Lower leg skin (tissue), 3 donors: ENCODE measurements around the gene ATP8B4.

Experiments
- POLR2A ChIP-seq, 2 donors: fragments of 450-650 bp; IDR thresholded peaks; one replicate each; pipeline ENCODE4 v1.6.1; 2016 to 2017; ENCODE audit warnings: antibody characterized with exemption in 2 of 2, mild to moderate bottlenecking in 1 of 2, moderate library complexity in 1 of 2
- TF ChIP-seq, protein P1 (sequence below), 3 donors: fragments of 450-650 bp; IDR thresholded peaks; one replicate each; pipeline ENCODE4 v1.5.1; 2016; ENCODE audit warnings: antibody characterized with exemption in 3 of 3, mild to moderate bottlenecking in 3 of 3, moderate library complexity in 2 of 3

GRCh38 chr15:49827311-49827710 lies 291.7 kb downstream of the ATP8B4 start:
- TF ChIP-seq, protein P1, sequence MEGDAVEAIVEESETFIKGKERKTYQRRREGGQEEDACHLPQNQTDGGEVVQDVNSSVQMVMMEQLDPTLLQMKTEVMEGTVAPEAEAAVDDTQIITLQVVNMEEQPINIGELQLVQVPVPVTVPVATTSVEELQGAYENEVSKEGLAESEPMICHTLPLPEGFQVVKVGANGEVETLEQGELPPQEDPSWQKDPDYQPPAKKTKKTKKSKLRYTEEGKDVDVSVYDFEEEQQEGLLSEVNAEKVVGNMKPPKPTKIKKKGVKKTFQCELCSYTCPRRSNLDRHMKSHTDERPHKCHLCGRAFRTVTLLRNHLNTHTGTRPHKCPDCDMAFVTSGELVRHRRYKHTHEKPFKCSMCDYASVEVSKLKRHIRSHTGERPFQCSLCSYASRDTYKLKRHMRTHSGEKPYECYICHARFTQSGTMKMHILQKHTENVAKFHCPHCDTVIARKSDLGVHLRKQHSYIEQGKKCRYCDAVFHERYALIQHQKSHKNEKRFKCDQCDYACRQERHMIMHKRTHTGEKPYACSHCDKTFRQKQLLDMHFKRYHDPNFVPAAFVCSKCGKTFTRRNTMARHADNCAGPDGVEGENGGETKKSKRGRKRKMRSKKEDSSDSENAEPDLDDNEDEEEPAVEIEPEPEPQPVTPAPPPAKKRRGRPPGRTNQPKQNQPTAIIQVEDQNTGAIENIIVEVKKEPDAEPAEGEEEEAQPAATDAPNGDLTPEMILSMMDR (IDR thresholded peaks at IDR 0.05): no peak
- TF ChIP-seq POLR2A (IDR thresholded peaks at IDR 0.05): no peak
